ENCODE measurements around the gene FBXL16. TPM values are rescaled to one million over a fixed set of nuclear protein-coding genes. Genes with fewer than 3 reads are reported as not detected.

Gene FBXL16
- total and polyA plus RNA-seq, 2 donors (not counting 3 experiments of a cell fraction or from before 2014, with no cell fraction given) = 0.07 to 0.22 TPM

GRCh38 chr16:709566-710499 lies 4.2 kb upstream of the FBXL16 start:
- H3K79me2 ChIP-seq (ENCODE audit: control insufficient read depth, insufficient read depth, low read length) = no peaks in the 10 kb centered on the region
- TF ChIP-seq FOS (IDR thresholded peaks at IDR 0.05; ENCODE audit: borderline replicate concordance, insufficient read depth, low read length) = peak; percentile 16
- no peak for TF ChIP-seq EZH2 (IDR thresholded peaks at IDR 0.05; ENCODE audit: borderline replicate concordance, low read depth, low read length, severe bottlenecking)
- TF ChIP-seq MAX (IDR thresholded peaks at IDR 0.05; ENCODE audit: insufficient read depth, insufficient read length) = peak; percentile 34
- no peak for TF ChIP-seq GATA2 (IDR thresholded peaks at IDR 0.05; ENCODE audit: insufficient read depth, insufficient read length, low read depth, low read length)
- no peak for TF ChIP-seq POLR2AphosphoS5 (IDR thresholded peaks at IDR 0.05; ENCODE audit: insufficient read depth, low read depth, low read length)
- no peak overlapping the region for H3K9ac ChIP-seq (replicated peaks; ENCODE audit: extremely low read depth, insufficient read depth, low read length)
- no peaks in the 10 kb centered on the region for H3K9me3 ChIP-seq (replicated peaks; ENCODE audit: control insufficient read depth, insufficient read depth, low read length)
- intact Hi-C loops (cut with micrococcal nuclease) = no loop called here
- peaks cover 5% of the 10 kb centered on the region for H3K4me1 ChIP-seq (ENCODE audit: control insufficient read depth, extremely low read depth, insufficient read depth, low read length)
- DNase-seq (ENCODE audit: low read depth, low spot score) (no peak), FAIRE-seq (no peak)
- no peak overlapping the region for H2AFZ ChIP-seq (ENCODE audit: low read depth, low read length)
- dilution Hi-C loops (cut with MboI; ENCODE audit: extremely low pct_ligation_motif_present, low sequenced_read_pairs) = no loop called here
- no peaks in the 10 kb centered on the region for H3K9me1 ChIP-seq (replicated peaks; ENCODE audit: control insufficient read depth, extremely low read depth, insufficient read depth, low read length)
- POLR2A ChIA-PET = no interaction called here
- H3K27me3 ChIP-seq (ENCODE audit: control insufficient read depth in 2 of 2, insufficient read depth in 2 of 2, low read length in 2 of 2) = peaks cover 14 to 22% of the 10 kb centered on the region in 2 experiments
- H3K4me3 ChIP-seq (replicated peaks in 1 of 3; ENCODE audit: insufficient read depth in 1 of 3, low read depth in 1 of 3, low read length in 3 of 3) = no peak overlapping the region
- no peak overlapping the region for H3K4me2 ChIP-seq (ENCODE audit: insufficient read depth, low read length)
- BruUV-seq (replicated peaks) = no TSS peak
- no peaks in the 10 kb centered on the region for H3K36me3 ChIP-seq (ENCODE audit: control insufficient read depth in 2 of 2, extremely low read depth in 1 of 2, insufficient read depth in 2 of 2, low read length in 2 of 2)
- H4K20me1 ChIP-seq (replicated peaks; ENCODE audit: control insufficient read depth, extremely low read depth, insufficient read depth, low read length) = no peaks in the 10 kb centered on the region
- CTCF ChIA-PET = interaction anchor here (1.0 to 2.4 kb wide), 4 partner anchors 10 to 347 kb away, joined by 3 to 17 read pairs (median 4); partner anchors contain the start of gene WDR24
- H3K27ac ChIP-seq (ENCODE audit: insufficient read depth, low read depth, low read length) = no peak overlapping the region

GRCh38 chr16:708959-709358 lies 3.4 kb upstream of the FBXL16 start:
- Histone ChIP-seq H3K9me3 (replicated peaks; ENCODE audit: control insufficient read depth, insufficient read depth, low read length) (no peaks in the 10 kb centered on the region), H4K20me1 (replicated peaks; ENCODE audit: control insufficient read depth, extremely low read depth, insufficient read depth, low read length) (no peaks in the 10 kb centered on the region), H3K4me1 (ENCODE audit: control insufficient read depth, extremely low read depth, insufficient read depth, low read length) (peaks cover under 1% of the 10 kb centered on the region), H3K4me2 (ENCODE audit: insufficient read depth, low read length) (no peak overlapping the region), H3K36me3 (ENCODE audit: control insufficient read depth in 2 of 2, extremely low read depth in 1 of 2, insufficient read depth in 2 of 2, low read length in 2 of 2) (no peaks in the 10 kb centered on the region), H2AFZ (ENCODE audit: low read depth, low read length) (no peak overlapping the region), H3K9me1 (replicated peaks; ENCODE audit: control insufficient read depth, extremely low read depth, insufficient read depth, low read length) (no peaks in the 10 kb centered on the region), H3K4me3 (replicated peaks in 1 of 3; ENCODE audit: insufficient read depth in 1 of 3, low read depth in 1 of 3, low read length in 3 of 3) (no peak overlapping the region), H3K27ac (ENCODE audit: insufficient read depth, low read depth, low read length) (no peak overlapping the region), H3K79me2 (ENCODE audit: control insufficient read depth, insufficient read depth, low read length) (no peaks in the 10 kb centered on the region), H3K9ac (replicated peaks; ENCODE audit: extremely low read depth, insufficient read depth, low read length) (no peak overlapping the region), H3K27me3 (ENCODE audit: control insufficient read depth in 2 of 2, insufficient read depth in 2 of 2, low read length in 2 of 2) (peaks cover 19 to 27% of the 10 kb centered on the region in 2 experiments)
- BruUV-seq (replicated peaks) = no TSS peak
- ChIA-PET CTCF (interaction anchor here (2.4 kb wide), 1 partner anchor 348 kb away, joined by 17 read pairs; no protein-coding TSS in a partner anchor), POLR2A (no interaction called here)
- FAIRE-seq (no peak), DNase-seq (ENCODE audit: low read depth, low spot score) (no peak)
- TF ChIP-seq POLR2AphosphoS5 (IDR thresholded peaks at IDR 0.05; ENCODE audit: insufficient read depth, low read depth, low read length) (no peak), MYC (IDR thresholded peaks at IDR 0.05; ENCODE audit: low read depth, low read length) (no peak), POLR2A (IDR thresholded peaks at IDR 0.05; ENCODE audit: low read depth, low read length) (no peak), CTCF (IDR thresholded peaks at IDR 0.05; ENCODE audit: extremely low read depth in 1 of 2, insufficient read depth in 1 of 2, low read depth in 1 of 2, low read length in 2 of 2) (no peak), MAX (IDR thresholded peaks at IDR 0.05; ENCODE audit: insufficient read depth, insufficient read length) (no peak), GATA2 (IDR thresholded peaks at IDR 0.05; ENCODE audit: insufficient read depth, insufficient read length, low read depth, low read length) (no peak), FOS (IDR thresholded peaks at IDR 0.05; ENCODE audit: borderline replicate concordance, insufficient read depth, low read length) (no peak), JUN (IDR thresholded peaks at IDR 0.05; ENCODE audit: borderline replicate concordance, insufficient read depth, insufficient read length, low read depth) (no peak), EZH2 (IDR thresholded peaks at IDR 0.05; ENCODE audit: borderline replicate concordance, low read depth, low read length, severe bottlenecking) (no peak)
- dilution Hi-C loops (cut with MboI; ENCODE audit: extremely low pct_ligation_motif_present, low sequenced_read_pairs) (no loop called here), intact Hi-C loops (cut with micrococcal nuclease) (no loop called here)
